ENCODE measurements around the gene SYVN1. TPM values are rescaled to one million over a fixed set of nuclear protein-coding genes. Genes with fewer than 3 reads are reported as not detected.

The SYVN1 gene
- total RNA-seq, 1 donor from 2014 or later = 54.7 TPM

DNA sequence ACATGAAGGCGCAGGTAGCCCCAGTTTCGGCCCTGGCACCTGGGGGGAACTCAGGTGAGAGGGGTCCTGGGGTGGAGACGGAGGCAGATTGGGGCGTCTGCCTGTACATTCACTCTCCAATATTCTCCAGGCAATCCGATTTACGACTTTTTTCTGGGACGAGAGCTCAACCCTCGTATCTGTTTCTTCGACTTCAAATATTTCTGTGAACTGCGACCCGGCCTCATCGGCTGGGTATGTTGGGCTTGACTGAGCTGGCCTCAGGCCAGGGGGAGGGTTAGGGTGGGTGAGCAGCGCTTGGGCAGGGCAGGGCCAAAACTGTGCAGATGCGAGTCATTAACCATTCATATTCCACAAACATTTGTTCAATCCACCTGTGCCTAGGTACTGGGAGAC, 21.0 kb downstream of the SYVN1 start:
- Mint-ChIP-seq H3K4me1 (ENCODE audit: low read depth, unreplicated experiment) (peaks cover 10% of the 10 kb centered on the region), H3K27ac (ENCODE audit: unreplicated experiment) (peak overlapping the region; percentile 92), H3K4me3 (ENCODE audit: unreplicated experiment) (peak overlapping the region; percentile 94), H3K9me3 (ENCODE audit: unreplicated experiment) (peaks cover 20% of the 10 kb centered on the region), H3K36me3 (ENCODE audit: unreplicated experiment) (no peaks in the 10 kb centered on the region), H3K27me3 (ENCODE audit: unreplicated experiment) (peaks cover 24% of the 10 kb centered on the region)
- TF ChIP-seq CTCF (IDR thresholded peaks at IDR 0.05; ENCODE audit: partially characterized antibody, unreplicated experiment) = no peak
- no peak for DNase-seq

DNA sequence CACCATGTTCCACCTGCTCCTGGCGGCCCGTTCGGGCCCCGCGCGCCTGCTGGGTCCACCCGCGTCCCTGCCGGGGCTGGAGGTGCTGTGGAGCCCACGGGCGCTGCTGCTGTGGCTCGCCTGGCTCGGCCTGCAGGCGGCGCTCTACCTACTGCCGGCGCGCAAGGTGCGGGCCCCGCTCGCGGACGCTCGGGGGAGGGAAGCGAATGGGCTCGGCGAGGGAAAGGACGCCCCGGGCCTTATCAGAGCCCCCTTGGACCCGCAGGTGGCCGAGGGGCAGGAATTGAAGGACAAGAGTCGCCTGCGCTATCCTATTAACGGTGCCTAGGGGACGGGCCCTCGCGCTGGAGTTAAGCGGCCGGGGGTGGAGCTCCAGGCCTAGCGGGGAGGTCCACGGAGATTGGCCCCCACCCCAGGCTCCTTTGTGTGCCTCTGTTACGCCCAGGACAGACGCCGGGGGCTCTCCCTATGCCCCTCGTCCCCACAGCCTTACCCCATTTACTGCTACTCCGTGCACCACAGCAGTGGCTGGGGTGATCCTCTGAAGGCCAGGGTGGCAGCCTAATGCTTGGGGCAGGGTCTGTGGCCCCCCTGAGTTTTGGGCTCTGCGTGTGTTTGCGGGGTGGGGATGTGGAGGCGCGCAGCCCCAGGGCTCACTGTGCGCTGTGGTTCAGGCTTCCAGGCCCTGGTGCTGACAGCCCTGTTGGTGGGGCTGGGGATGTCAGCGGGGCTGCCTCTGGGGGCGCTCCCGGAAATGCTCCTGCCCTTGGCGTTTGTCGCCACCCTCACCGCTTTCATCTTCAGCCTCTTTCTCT, 21.6 kb downstream of the SYVN1 start:
- Mint-ChIP-seq H3K27me3 (ENCODE audit: unreplicated experiment) (peaks cover 20% of the 10 kb centered on the region), H3K27ac (ENCODE audit: unreplicated experiment) (peak overlapping the region; percentile 92), H3K9me3 (ENCODE audit: unreplicated experiment) (peaks cover 16% of the 10 kb centered on the region), H3K4me1 (ENCODE audit: low read depth, unreplicated experiment) (peaks cover 10% of the 10 kb centered on the region), H3K4me3 (ENCODE audit: unreplicated experiment) (peak overlapping the region; percentile 94), H3K36me3 (ENCODE audit: unreplicated experiment) (no peaks in the 10 kb centered on the region)
- TF ChIP-seq CTCF (IDR thresholded peaks at IDR 0.05; ENCODE audit: partially characterized antibody, unreplicated experiment) = peak; percentile 90
- DNase-seq = peak; percentile 80

- Mint-ChIP-seq H3K27me3 (ENCODE audit: unreplicated experiment) (peaks cover 16% of the 10 kb centered on the region), H3K27ac (ENCODE audit: unreplicated experiment) (peak within 1 kb of the TSS; percentile 93), H3K4me3 (ENCODE audit: unreplicated experiment) (peak within 1 kb of the TSS; percentile 95), H3K9me3 (ENCODE audit: unreplicated experiment) (peaks cover 13% of the 10 kb centered on the region), H3K36me3 (ENCODE audit: unreplicated experiment) (no peaks in the 10 kb centered on the region), H3K4me1 (ENCODE audit: low read depth, unreplicated experiment) (peaks cover 10% of the 10 kb centered on the region)
- TF ChIP-seq CTCF (IDR thresholded peaks at IDR 0.05; ENCODE audit: partially characterized antibody, unreplicated experiment) = no peak
- peak; percentile 97 for DNase-seq
Measured at GRCh38 chr11:65111744-65112545, 22.4 kb downstream of the SYVN1 start, which contains the start of gene TM7SF2. TSS of gene TM7SF2 (plus strand) at chr11:65111872. CDS start at chr11:65112016, 144 bp downstream.

GRCh38 chr11:65111159-65111743, 23.1 kb downstream of the SYVN1 start:
- H3K27ac Mint-ChIP-seq (ENCODE audit: unreplicated experiment) = peak overlapping the region; percentile 43
- no peaks in the 10 kb centered on the region for H3K36me3 Mint-ChIP-seq (ENCODE audit: unreplicated experiment)
- no peak for DNase-seq
- peaks cover 15% of the 10 kb centered on the region for H3K9me3 Mint-ChIP-seq (ENCODE audit: unreplicated experiment)
- peak overlapping the region; percentile 95 for H3K4me3 Mint-ChIP-seq (ENCODE audit: unreplicated experiment)
- TF ChIP-seq CTCF (IDR thresholded peaks at IDR 0.05; ENCODE audit: partially characterized antibody, unreplicated experiment) = no peak
- peaks cover 10% of the 10 kb centered on the region for H3K4me1 Mint-ChIP-seq (ENCODE audit: low read depth, unreplicated experiment)
- H3K27me3 Mint-ChIP-seq (ENCODE audit: unreplicated experiment) = peaks cover 18% of the 10 kb centered on the region
